Pancreas (tissue), 10 donors: ENCODE measurements around the gene HLF. TPM values are rescaled to one million over a fixed set of nuclear protein-coding genes. Genes with fewer than 3 reads are reported as not detected.
"Not testable (repeated sequence)": the region's sequence is repeated elsewhere in the genome, so short reads cannot be mapped to it uniquely, and the experiment has no call there.

ENCODE experiments used
- ATAC-seq, 4 donors: fragments of 200-7000 bp; cut with Tn5 transposase; one replicate each; pipeline versions ENCODE4 v1.8.0 to v1.9.1; 2020; ENCODE audit warnings: mild to moderate bottlenecking in 4 of 4, moderate library complexity in 4 of 4
- DNase-seq, 6 donors: peaks; one replicate each; pipeline ENCODE4 v3.0.0-alpha.2; 2020
- FAIRE-seq: peaks from 2 replicates; lab custom pipeline; 2012; peaks lifted over from hg19 to GRCh38; lab: Jason Lieb, UNC
- H3K27ac ChIP-seq, 4 donors: fragments of 200-600 bp; sonication (generic); 1 replicate in 3 of 4; 2 replicates in 1 of 4; pipeline versions ENCODE4 v1.5.0 to v1.8.0; 2020
- H3K27me3 ChIP-seq, 4 donors: fragments of 200-600 bp; one replicate each; pipeline ENCODE4 v1.8.0; 2021
- H3K36me3 ChIP-seq, 3 donors: fragments of 200-600 bp; sonication (generic) in 1 of 3; one replicate each; pipeline versions ENCODE4 v1.5.0 to v1.8.0; 2020 to 2021
- H3K4me1 ChIP-seq, 3 donors: fragments of 200-600 bp; one replicate each; pipeline ENCODE4 v1.8.0; 2021
- H3K4me3 ChIP-seq, 4 donors: fragments of 200-600 bp; sonication (generic) in 2 of 4; one replicate each; pipeline versions ENCODE4 v1.5.0 to v1.8.0; 2020 to 2021
- H3K9me3 ChIP-seq, 4 donors: fragments of 200-600 bp; one replicate each; pipeline ENCODE4 v1.8.0; 2021
- CTCF ChIP-seq, 4 donors: fragments of 200-600 bp; sonication (generic) in 3 of 4; IDR thresholded peaks; one replicate each; pipeline versions ENCODE4 v1.5.0 to v1.8.0; 2021; ENCODE audit warnings: antibody characterized with exemption in 4 of 4
- WGBS, 2 donors: extraction: QIAGEN DNeasy Blood & Tissue Kit; methylation state at CpG; one replicate each; pipeline ENCODE4 v1.1.7; 2013; 5-methylcytosine and 5-hydroxymethylcytosine counted together
- intact Hi-C, 3 donors: fragments of 100-400 bp; cut with DNase I; formaldehyde crosslinking; loops; one replicate each; pipeline versions ENCODE4 v1.11.1 to v1.14.2; 2022
- polyA plus RNA-seq, 2 donors: library from polyadenylated mRNA; stranded (reverse); fragments of 200-250 nt; gene quantifications; one replicate each; pipeline ENCODE4 v1.2.3, GENCODE V29; 2013
- total RNA-seq, 6 donors: library from RNA; stranded (reverse); fragmentation: NEBNext Ultra II Directional in 4 of 6; extraction: Animal tissue kit (Norgen Biotek cat#: 25700) in 4 of 6; gene quantifications; one replicate each; pipeline versions ENCODE4 v1.2.1 to v1.2.4, GENCODE V29; 2021 to 2023
- donor health status: healthy with polysubstance abuse.
- donor health status: DM: no; HTN: no; CAD: no; lungs with moderate emphysema.
- donor health status: DM: no; HTN: no; CAD: no.
- donor health status: control.
- donor health status: control.
- donor health status: Bipolar disorder and iron deficiency.
- donor health status: DM: yes; HTN: yes; CAD: no.
- donor health status: DM: no; HTN: no; CAD: no.
- donor health status: DM: no; HTN: no; CAD: no.
- donor health status: DM: yes; HTN: yes; CAD: no.

Gene HLF
- total and polyA plus RNA-seq, 8 donors, result 1.2 to 4.6 (median 2.2) TPM

- H3K4me3 ChIP-seq, result no peak overlapping the region
- H3K9me3 ChIP-seq, result no peaks in the 10 kb centered on the region
- H3K36me3 ChIP-seq, result no peaks in the 10 kb centered on the region
- TF ChIP-seq CTCF (IDR thresholded peaks at IDR 0.05), result no peak
- H3K4me1 ChIP-seq, result no peaks in the 10 kb centered on the region
- H3K27me3 ChIP-seq, result no peaks in the 10 kb centered on the region
- ATAC-seq (no peak), DNase-seq (no peak), FAIRE-seq (no peak)
- 56 to 65% methylated on average over 4 of the region's 4 CpGs for WGBS, 2 donors
- no peak overlapping the region for H3K27ac ChIP-seq
- intact Hi-C loops, result no loop called here
Observed at GRCh38 chr17:55327225-55328088, 62.7 kb downstream of the HLF start.

- H3K27me3 ChIP-seq, intact Hi-C loops, H3K36me3 ChIP-seq, H3K4me3 ChIP-seq, H3K4me1 ChIP-seq, H3K27ac ChIP-seq, H3K9me3 ChIP-seq, DNase-seq, FAIRE-seq, ATAC-seq: not testable (repeated sequence)
- WGBS, 2 donors, result 57 to 61% methylated on average over 2 of the region's 2 CpGs
Observed at GRCh38 chr17:55328514-55328913, 63.8 kb downstream of the HLF start.

- H3K4me3 ChIP-seq, result no peak overlapping the region
- no peaks in the 10 kb centered on the region for H3K27me3 ChIP-seq
- no peaks in the 10 kb centered on the region for H3K4me1 ChIP-seq
- no peak for ATAC-seq
- intact Hi-C loops, result no loop called here
- H3K36me3 ChIP-seq, result no peaks in the 10 kb centered on the region
- no peaks in the 10 kb centered on the region for H3K9me3 ChIP-seq
- DNase-seq, result no peak
- FAIRE-seq, result no peak
- H3K27ac ChIP-seq, result no peak overlapping the region
- no peak for TF ChIP-seq CTCF (IDR thresholded peaks at IDR 0.05)
- 76 to 88% methylated on average over 8 of the region's 8 CpGs for WGBS, 2 donors
Observed at GRCh38 chr17:55330344-55330933, 65.7 kb downstream of the HLF start.

GRCh38 chr17:55332296-55333041 lies 67.7 kb downstream of the HLF start:
- Histone ChIP-seq H3K4me1 (no peaks in the 10 kb centered on the region), H3K27ac (no peak overlapping the region), H3K4me3 (no peak overlapping the region), H3K9me3 (no peaks in the 10 kb centered on the region), H3K27me3 (no peaks in the 10 kb centered on the region), H3K36me3 (no peaks in the 10 kb centered on the region)
- intact Hi-C loops, result no loop called here
- WGBS, 2 donors, result 82 to 87% methylated on average over 15 of the region's 15 CpGs
- DNase-seq (no peak), FAIRE-seq (no peak), ATAC-seq (no peak)
- no peak for TF ChIP-seq CTCF (IDR thresholded peaks at IDR 0.05)

- H3K36me3 ChIP-seq, result no peaks in the 10 kb centered on the region
- H3K27me3 ChIP-seq, result no peaks in the 10 kb centered on the region
- no peak for TF ChIP-seq CTCF (IDR thresholded peaks at IDR 0.05)
- no peaks in the 10 kb centered on the region for H3K9me3 ChIP-seq
- H3K27ac ChIP-seq, result no peak overlapping the region
- WGBS, 2 donors, result 74 to 76% methylated on average over 4 of the region's 4 CpGs
- no peak for ATAC-seq
- intact Hi-C loops, result no loop called here
- no peak for DNase-seq
- H3K4me1 ChIP-seq, result no peaks in the 10 kb centered on the region
- H3K4me3 ChIP-seq, result no peak overlapping the region
- no peak for FAIRE-seq
Observed at GRCh38 chr17:55334285-55334684, 69.5 kb downstream of the HLF start.
